Stimulated activated naive B cell treated with anti-CD40 and anti-IgM and Interleukin-4, amounts not matched to agents 10 μg/mL and 1 μg/mL and 100 μg/mL, for 72 hours (primary cell): ENCODE data around the gene A2ML1.
"Not testable (repeated sequence)": the region's sequence is repeated elsewhere in the genome, so short reads cannot be mapped to it uniquely, and the experiment has no call there.

Experiments
- ATAC-seq, 2 donors: fragments of 150-1000 bp; cut with Tn5 transposase; replicated peaks; 2 replicates each; pipeline ENCODE4 v1.10.0; 2021; ENCODE audit warnings: moderate library complexity in 1 of 2
- DNase-seq: peaks from one replicate; pipeline ENCODE4 v3.0.0; 2021
- H3K27ac Mint-ChIP-seq: one replicate; pipeline ENCODE4 v1.8.0; 2022; ENCODE audit warnings: mild to moderate bottlenecking, mixed read lengths
- H3K27me3 Mint-ChIP-seq, 2 donors: one replicate each; pipeline ENCODE4 v1.8.0; 2022; ENCODE audit warnings: mixed read lengths in 2 of 2
- H3K36me3 Mint-ChIP-seq, 2 donors: one replicate each; pipeline ENCODE4 v1.8.0; 2022; ENCODE audit warnings: mixed read lengths in 2 of 2, mild to moderate bottlenecking in 1 of 2
- H3K4me1 Mint-ChIP-seq, 2 donors: one replicate each; pipeline ENCODE4 v1.8.0; 2022; ENCODE audit warnings: mixed read lengths in 2 of 2, mild to moderate bottlenecking in 1 of 2
- H3K4me3 Mint-ChIP-seq, 2 donors: one replicate each; pipeline ENCODE4 v1.8.0; 2022; ENCODE audit warnings: mild to moderate bottlenecking in 2 of 2, mixed read lengths in 2 of 2, moderate library complexity in 1 of 2
- H3K9me3 Mint-ChIP-seq, 2 donors: one replicate each; pipeline ENCODE4 v1.8.0; 2022; ENCODE audit warnings: mixed read lengths in 2 of 2, mild to moderate bottlenecking in 1 of 2

Gene A2ML1

GRCh38 chr12:8914716-8915526, 92.5 kb downstream of the A2ML1 start:
- Mint-ChIP-seq H3K4me3 (no peak overlapping the region), H3K4me1 (peaks cover 9 to 17% of the 10 kb centered on the region in 2 donors), H3K36me3 (peaks cover 6 to 7% of the 10 kb centered on the region in 2 donors), H3K27me3 (no peaks in the 10 kb centered on the region), H3K27ac (no peak overlapping the region), H3K9me3 (no peaks in the 10 kb centered on the region)
- peak; percentile 49 for DNase-seq
- ATAC-seq, result peak; percentile 90

- Mint-ChIP-seq H3K9me3 (no peaks in the 10 kb centered on the region), H3K27me3 (no peaks in the 10 kb centered on the region), H3K4me3 (no peak overlapping the region), H3K27ac (no peak overlapping the region), H3K4me1 (peaks cover 9 to 15% of the 10 kb centered on the region in 2 donors), H3K36me3 (peaks cover 6 to 12% of the 10 kb centered on the region in 2 donors)
- no peak for DNase-seq
- no peak for ATAC-seq
Measured at GRCh38 chr12:8916154-8916553, 93.7 kb downstream of the A2ML1 start.

- DNase-seq, result no peak
- no peak for ATAC-seq
- Mint-ChIP-seq H3K4me1 (peaks cover 8 to 9% of the 10 kb centered on the region in 2 donors), H3K36me3 (peaks cover 6 to 18% of the 10 kb centered on the region in 2 donors), H3K27ac (no peak overlapping the region), H3K4me3 (no peak overlapping the region), H3K9me3 (no peaks in the 10 kb centered on the region), H3K27me3 (no peaks in the 10 kb centered on the region)
Measured at GRCh38 chr12:8917031-8917430, 94.6 kb downstream of the A2ML1 start.

GRCh38 chr12:8917751-8918150, 95.3 kb downstream of the A2ML1 start:
- Mint-ChIP-seq H3K4me3 (no peak overlapping the region), H3K9me3 (no peaks in the 10 kb centered on the region), H3K27ac (no peak overlapping the region), H3K36me3 (peaks cover 12 to 24% of the 10 kb centered on the region in 2 donors), H3K4me1 (peaks cover 8 to 9% of the 10 kb centered on the region in 2 donors), H3K27me3 (no peaks in the 10 kb centered on the region)
- DNase-seq, result no peak
- no peak for ATAC-seq

- H3K9me3 Mint-ChIP-seq, H3K27ac Mint-ChIP-seq, DNase-seq, ATAC-seq, H3K27me3 Mint-ChIP-seq, H3K4me3 Mint-ChIP-seq, H3K4me1 Mint-ChIP-seq: not testable (repeated sequence)
- peaks cover 15 to 29% of the 10 kb centered on the region in 2 donors for H3K36me3 Mint-ChIP-seq
Measured at GRCh38 chr12:8919643-8920042, 97.2 kb downstream of the A2ML1 start.

- ATAC-seq (no peak), DNase-seq (no peak)
- H3K4me3 Mint-ChIP-seq, result no peak overlapping the region
- no peak overlapping the region for H3K27ac Mint-ChIP-seq
- H3K27me3 Mint-ChIP-seq, result no peaks in the 10 kb centered on the region
- no peaks in the 10 kb centered on the region for H3K4me1 Mint-ChIP-seq
- H3K9me3 Mint-ChIP-seq, result no peaks in the 10 kb centered on the region
- peaks cover 15 to 29% of the 10 kb centered on the region in 2 donors for H3K36me3 Mint-ChIP-seq
Measured at GRCh38 chr12:8922544-8922943, 100.1 kb downstream of the A2ML1 start.
